HG03045 (cell line): ENCODE results near the gene KDELR3.

Source experiments
- ATAC-seq: cut with Tn5 transposase; IDR thresholded peaks from one replicate; pipeline ENCODE4 v1.9.1; 2021; ENCODE audit warnings: mild to moderate bottlenecking, moderate library complexity; ENCODE audit not compliant: unreplicated experiment

The KDELR3 gene

GRCh38 chr22:38437416-38437815 lies 30.5 kb upstream of the KDELR3 start:
- no peak for ATAC-seq

- ATAC-seq, result no peak
These were observed 27.0 kb upstream of the KDELR3 start for GRCh38 chr22:38440747-38441350.

GRCh38 chr22:38441620-38442287 lies 26.1 kb upstream of the KDELR3 start:
- no peak for ATAC-seq

GRCh38 chr22:38442967-38443627 lies 24.8 kb upstream of the KDELR3 start:
- no peak for ATAC-seq

- ATAC-seq, result no peak
These were observed 24.0 kb upstream of the KDELR3 start for GRCh38 chr22:38443628-38444521.

- ATAC-seq, result no peak
These were observed 23.1 kb upstream of the KDELR3 start for GRCh38 chr22:38444783-38445182.

- no peak for ATAC-seq
These were observed 21.8 kb upstream of the KDELR3 start for GRCh38 chr22:38446018-38446601.

GRCh38 chr22:38448945-38449745 lies 18.8 kb upstream of the KDELR3 start:
- ATAC-seq, result no peak

GRCh38 chr22:38449776-38450175 lies 18.1 kb upstream of the KDELR3 start:
- no peak for ATAC-seq

- ATAC-seq, result no peak
These were observed 17.6 kb upstream of the KDELR3 start for GRCh38 chr22:38450234-38450797.

- ATAC-seq, result no peak
These were observed 16.5 kb upstream of the KDELR3 start for GRCh38 chr22:38451404-38451803.

GRCh38 chr22:38451864-38452263 lies 16.0 kb upstream of the KDELR3 start:
- ATAC-seq, result no peak

GRCh38 chr22:38452373-38453065 lies 15.4 kb upstream of the KDELR3 start:
- no peak for ATAC-seq

- no peak for ATAC-seq
These were observed 14.7 kb upstream of the KDELR3 start for GRCh38 chr22:38453066-38453672.

- ATAC-seq, result no peak
These were observed 13.9 kb upstream of the KDELR3 start for GRCh38 chr22:38453996-38454352.

- ATAC-seq, result no peak
These were observed 13.4 kb upstream of the KDELR3 start for GRCh38 chr22:38454353-38455075.

- ATAC-seq, result no peak
These were observed 12.8 kb upstream of the KDELR3 start, which contains the start of gene KCNJ4 for GRCh38 chr22:38455076-38455529. Gene KCNJ4 (minus strand): TSS chr22:38455199. CDS start chr22:38428132, 27,067 bp downstream.
